HuH-7.5 (cell line): ENCODE data around the gene MEFV.
"Not testable (repeated sequence)": the region's sequence is repeated elsewhere in the genome, so short reads cannot be mapped to it uniquely, and the experiment has no call there.

Experiments
- DNase-seq: peaks from one replicate; pipeline ENCODE4 v3.0.0; 2011; ENCODE audit warnings: low spot score

MEFV gene

DNA sequence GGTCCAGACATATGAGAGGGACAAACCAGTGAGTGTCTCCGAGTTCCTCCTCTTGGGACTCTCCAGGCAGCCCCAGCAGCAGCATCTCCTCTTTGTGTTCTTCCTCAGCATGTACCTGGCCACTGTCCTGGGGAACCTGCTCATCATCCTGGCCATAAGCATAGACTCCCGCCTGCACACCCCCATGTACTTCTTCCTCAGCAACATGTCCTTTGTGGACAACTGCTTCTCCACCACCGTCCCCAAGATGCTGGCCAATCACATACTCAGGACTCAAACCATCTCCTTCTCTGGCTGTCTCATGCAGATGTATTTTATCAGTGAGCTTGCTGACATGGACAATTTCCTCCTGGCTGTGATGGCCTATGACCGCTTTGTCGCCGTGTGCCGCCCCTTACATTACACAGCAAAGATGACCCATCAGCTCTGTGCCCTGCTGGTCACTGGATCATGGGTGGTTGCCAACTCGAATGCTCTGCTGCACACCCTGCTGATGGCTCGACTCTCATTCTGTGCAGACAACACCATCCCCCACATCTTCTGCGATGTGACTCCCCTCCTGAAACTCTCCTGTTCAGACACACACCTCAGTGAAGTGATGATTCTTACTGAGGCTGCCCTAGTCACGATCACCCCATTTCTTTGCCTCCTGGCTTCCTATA, 40.7 kb downstream of the MEFV start:
- DNase-seq, result no peak

GRCh38 chr16:3214904-3215600, 41.4 kb downstream of the MEFV start:
- no peak for DNase-seq

- DNase-seq, result no peak
These were observed 43.9 kb downstream of the MEFV start for GRCh38 chr16:3212567-3212966.

DNA sequence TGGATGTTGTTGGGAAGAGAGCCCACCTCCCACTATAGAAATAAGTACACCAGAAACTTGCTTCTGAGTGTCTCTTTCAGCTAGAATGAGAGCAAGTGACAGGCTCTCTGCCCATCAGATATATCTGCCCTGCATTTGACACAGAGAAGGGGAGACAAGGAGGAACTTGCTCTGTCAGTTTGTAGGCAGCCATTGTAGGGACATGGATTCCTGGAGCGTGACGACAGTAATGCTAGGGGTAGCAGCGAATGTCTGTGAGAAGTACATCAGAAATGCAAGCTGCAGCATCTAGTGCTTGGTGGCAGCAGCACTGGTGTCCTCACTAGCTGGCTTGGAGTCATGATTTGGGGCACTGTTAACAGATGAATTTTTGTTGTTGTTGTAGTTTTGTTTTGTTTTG, 44.4 kb downstream of the MEFV start:
- DNase-seq, result no peak

GRCh38 chr16:3207086-3207953, 49.1 kb downstream of the MEFV start:
- DNase-seq, result no peak

GRCh38 chr16:3205939-3206338, 50.5 kb downstream of the MEFV start:
- not testable (repeated sequence) for DNase-seq

DNA sequence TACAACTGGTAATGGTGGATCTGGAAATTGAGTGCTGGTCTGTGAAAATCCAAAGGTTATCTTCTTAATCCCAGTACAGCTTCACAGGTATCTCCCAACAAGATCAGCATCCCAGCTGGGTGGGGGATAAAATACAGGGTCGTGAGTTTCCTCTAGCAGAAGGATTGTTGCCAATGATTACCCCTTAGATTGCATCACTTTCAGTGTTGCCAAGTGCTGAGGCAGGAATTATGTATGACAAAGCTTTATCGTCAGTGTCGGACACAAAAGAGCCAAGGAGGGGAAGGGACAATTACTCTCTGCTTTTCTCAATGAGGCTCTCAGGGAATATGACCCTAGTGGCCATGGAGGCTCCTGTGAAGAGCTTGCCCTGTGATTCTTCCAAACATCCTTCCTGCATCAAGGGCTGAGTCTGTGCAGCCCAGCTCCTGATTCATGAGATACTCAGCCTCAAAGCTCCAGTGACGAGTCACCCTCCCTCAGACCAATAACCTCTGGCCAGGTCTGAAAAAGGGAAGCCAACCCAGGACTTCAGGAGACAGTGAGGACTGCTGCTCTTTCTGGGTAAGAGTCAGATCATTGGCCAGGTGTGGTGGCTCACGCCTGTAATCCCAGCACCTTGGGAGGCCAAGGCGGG, 53.4 kb downstream of the MEFV start:
- no peak for DNase-seq

GRCh38 chr16:3198334-3199072, 57.9 kb downstream of the MEFV start:
- DNase-seq, result no peak

GRCh38 chr16:3197694-3198333, 58.6 kb downstream of the MEFV start:
- DNase-seq, result not testable (repeated sequence)

- DNase-seq, result no peak
These were observed 60.5 kb downstream of the MEFV start for GRCh38 chr16:3195975-3196374.

DNA sequence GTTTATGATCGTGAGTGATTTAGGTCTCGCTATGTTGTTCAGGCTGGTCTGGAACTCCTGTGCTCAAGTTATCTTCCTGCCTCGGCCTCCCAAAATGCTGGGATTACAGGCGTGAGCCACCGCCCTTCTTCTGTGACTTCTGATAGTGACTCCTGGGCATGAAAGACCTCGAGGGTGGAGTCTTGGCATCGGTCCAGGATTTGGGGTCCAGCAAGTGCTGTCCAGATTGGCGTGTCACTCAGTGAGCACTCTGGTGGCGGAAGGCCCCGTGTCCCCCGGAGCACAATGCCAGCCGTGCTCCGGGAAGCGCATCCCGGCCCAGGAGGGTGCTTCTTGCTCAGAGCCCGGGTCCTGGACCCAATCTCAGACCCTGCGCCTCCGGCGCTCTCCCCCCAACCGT, 61.6 kb downstream of the MEFV start:
- no peak for DNase-seq

DNA sequence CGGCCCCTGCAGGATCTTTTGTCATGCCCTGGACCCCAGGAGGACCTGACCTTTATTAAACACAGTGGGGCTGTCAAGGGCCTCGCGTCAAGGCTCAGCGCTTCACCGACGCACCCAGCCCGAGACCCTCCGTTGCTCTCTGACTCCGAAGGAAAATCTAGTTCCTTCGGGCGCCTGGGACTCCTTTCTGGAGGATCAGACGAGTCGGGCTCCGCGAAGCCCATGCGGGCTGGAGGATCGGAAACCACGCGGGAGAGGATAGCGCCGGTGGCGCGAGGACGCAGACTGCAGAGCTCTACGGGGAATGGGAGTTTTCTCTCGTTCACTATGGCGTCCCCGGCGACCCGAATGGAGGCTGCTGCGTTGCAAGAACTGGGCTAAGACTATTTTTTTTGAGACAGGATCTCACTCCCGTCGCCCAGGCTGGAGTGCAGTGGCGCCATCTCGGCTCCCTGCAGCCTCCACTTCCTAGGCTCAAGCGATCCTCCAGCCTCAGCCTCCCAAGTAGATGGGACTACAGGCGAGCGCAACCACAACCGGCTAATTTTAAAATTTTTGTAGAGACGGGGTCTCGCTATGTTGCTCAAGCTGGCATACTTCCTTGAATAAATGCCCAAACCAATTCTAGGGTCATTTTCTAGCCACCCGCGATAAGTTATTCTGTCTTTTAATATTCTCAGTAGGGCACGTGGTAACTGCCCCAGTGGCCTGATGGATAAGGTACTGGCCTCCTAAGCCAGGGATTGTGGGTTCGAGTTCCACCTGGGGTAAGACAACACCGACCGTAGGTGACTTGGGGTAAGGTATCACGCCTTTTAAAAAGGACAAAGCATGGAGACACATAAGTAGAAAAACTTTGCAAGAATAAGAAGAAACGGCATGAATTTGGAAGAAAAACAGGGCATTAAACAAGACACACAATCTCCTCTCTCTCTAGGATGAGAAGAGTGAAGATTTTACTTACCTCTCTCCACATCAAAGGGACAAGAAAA, 62.9 kb downstream of the MEFV start:
- no peak for DNase-seq

DNA sequence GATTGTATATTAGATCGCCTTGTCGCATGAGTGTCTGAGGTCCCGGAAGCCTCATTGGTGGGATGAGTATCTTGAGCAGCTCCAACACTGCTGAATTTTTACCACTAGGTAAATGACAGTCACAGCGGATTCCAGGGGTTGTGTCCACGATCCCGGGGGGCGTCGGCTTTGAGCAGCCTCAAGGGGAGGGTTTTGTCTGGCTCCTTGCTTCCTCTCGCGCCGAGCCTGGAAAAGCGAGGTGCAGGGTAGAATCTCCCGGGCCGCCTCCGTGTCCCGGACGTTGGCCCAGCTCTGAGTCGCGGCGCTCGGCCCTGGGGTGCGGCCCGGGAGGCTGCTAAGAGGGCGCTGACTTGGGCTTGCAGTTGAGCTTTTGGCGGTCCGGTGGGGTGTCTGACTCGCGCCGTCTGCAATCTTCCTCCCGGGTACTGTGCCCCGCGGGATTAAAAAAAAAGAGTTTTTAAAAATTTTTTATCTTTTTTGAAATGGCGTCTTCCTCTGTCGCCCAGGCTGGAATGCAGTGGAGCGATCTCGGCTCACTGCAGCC, 63.9 kb downstream of the MEFV start:
- no peak for DNase-seq
